Measurements from ENCODE around the gene SYNGR2. TPM values are rescaled to one million over a fixed set of nuclear protein-coding genes. Genes with fewer than 3 reads are reported as not detected.

Gene SYNGR2
- total and polyA plus RNA-seq, 9 of the 15 experiments (the other 6 are each of a cell fraction or from before 2014, with no cell fraction given), result 1.4 to 173 (median 87.8) TPM

DNA sequence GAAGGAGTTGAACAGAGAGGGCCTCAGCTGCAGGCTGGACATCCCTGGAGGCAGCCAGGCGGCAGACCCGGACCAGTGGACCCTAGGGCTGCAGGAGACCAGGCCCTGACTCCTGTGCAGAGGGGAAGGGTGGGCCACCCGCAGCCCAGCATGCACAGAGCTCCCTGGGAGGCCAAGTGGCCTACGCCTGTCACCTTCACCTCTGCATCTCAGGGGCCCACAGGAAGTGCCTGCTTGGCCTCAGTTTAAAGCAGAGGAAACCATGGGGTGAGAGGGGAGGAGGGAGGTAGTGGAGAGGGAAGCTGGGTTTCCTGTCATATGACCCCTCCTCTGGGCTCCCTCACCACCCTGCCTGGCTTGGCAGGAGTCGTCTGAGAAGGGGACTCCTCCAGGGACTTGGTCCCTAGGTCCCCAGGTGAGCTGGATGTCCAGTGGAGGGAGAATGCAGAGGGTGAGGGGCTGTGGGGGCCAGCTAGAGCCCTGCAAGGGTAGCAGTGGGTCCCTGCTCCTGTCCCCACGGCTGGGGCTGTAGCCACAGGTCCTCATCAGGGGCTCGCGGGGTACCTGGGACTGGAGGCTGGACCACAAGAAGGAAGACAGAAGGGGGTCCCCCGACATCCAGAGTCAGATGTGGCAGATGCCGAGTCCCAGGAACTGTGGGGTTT is 37.8 kb upstream of the SYNGR2 start, which contains the start of gene TMC8 (continued):
- TF ChIP-seq, protein P1, sequence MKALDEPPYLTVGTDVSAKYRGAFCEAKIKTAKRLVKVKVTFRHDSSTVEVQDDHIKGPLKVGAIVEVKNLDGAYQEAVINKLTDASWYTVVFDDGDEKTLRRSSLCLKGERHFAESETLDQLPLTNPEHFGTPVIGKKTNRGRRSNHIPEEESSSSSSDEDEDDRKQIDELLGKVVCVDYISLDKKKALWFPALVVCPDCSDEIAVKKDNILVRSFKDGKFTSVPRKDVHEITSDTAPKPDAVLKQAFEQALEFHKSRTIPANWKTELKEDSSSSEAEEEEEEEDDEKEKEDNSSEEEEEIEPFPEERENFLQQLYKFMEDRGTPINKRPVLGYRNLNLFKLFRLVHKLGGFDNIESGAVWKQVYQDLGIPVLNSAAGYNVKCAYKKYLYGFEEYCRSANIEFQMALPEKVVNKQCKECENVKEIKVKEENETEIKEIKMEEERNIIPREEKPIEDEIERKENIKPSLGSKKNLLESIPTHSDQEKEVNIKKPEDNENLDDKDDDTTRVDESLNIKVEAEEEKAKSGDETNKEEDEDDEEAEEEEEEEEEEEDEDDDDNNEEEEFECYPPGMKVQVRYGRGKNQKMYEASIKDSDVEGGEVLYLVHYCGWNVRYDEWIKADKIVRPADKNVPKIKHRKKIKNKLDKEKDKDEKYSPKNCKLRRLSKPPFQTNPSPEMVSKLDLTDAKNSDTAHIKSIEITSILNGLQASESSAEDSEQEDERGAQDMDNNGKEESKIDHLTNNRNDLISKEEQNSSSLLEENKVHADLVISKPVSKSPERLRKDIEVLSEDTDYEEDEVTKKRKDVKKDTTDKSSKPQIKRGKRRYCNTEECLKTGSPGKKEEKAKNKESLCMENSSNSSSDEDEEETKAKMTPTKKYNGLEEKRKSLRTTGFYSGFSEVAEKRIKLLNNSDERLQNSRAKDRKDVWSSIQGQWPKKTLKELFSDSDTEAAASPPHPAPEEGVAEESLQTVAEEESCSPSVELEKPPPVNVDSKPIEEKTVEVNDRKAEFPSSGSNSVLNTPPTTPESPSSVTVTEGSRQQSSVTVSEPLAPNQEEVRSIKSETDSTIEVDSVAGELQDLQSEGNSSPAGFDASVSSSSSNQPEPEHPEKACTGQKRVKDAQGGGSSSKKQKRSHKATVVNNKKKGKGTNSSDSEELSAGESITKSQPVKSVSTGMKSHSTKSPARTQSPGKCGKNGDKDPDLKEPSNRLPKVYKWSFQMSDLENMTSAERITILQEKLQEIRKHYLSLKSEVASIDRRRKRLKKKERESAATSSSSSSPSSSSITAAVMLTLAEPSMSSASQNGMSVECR (CRISPR knock-in tag; IDR thresholded peaks at IDR 0.05), result no peak
- TF ChIP-seq TSC22D4 (tag; IDR thresholded peaks at IDR 0.05), result no peak
- TF ChIP-seq, protein P2, sequence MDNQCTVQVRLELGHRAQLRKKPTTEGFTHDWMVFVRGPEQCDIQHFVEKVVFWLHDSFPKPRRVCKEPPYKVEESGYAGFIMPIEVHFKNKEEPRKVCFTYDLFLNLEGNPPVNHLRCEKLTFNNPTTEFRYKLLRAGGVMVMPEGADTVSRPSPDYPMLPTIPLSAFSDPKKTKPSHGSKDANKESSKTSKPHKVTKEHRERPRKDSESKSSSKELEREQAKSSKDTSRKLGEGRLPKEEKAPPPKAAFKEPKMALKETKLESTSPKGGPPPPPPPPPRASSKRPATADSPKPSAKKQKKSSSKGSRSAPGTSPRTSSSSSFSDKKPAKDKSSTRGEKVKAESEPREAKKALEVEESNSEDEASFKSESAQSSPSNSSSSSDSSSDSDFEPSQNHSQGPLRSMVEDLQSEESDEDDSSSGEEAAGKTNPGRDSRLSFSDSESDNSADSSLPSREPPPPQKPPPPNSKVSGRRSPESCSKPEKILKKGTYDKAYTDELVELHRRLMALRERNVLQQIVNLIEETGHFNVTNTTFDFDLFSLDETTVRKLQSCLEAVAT (IDR thresholded peaks at IDR 0.05), result no peak
- no peak for TF ChIP-seq NFE2 (IDR thresholded peaks at IDR 0.05; ENCODE audit: low read depth)
- no peak for TF ChIP-seq EGR1 (conservative IDR thresholded peaks at IDR 0.05)
- no peak for TF ChIP-seq CREB1 (IDR thresholded peaks at IDR 0.05)
- no peak for TF ChIP-seq CREB1 (CRISPR knock-in tag; IDR thresholded peaks at IDR 0.05)
- TF ChIP-seq CBX1 (IDR thresholded peaks at IDR 0.05; ENCODE audit: low read depth), result no peak
- no peak for TF ChIP-seq ZNF253 (CRISPR knock-in tag; conservative IDR thresholded peaks at IDR 0.05)
- no peak for TF ChIP-seq IRF2 (CRISPR knock-in tag; IDR thresholded peaks at IDR 0.05)
- no peak for TF ChIP-seq ZNF140 (CRISPR knock-in tag; IDR thresholded peaks at IDR 0.05)
- TF ChIP-seq, protein P3, sequence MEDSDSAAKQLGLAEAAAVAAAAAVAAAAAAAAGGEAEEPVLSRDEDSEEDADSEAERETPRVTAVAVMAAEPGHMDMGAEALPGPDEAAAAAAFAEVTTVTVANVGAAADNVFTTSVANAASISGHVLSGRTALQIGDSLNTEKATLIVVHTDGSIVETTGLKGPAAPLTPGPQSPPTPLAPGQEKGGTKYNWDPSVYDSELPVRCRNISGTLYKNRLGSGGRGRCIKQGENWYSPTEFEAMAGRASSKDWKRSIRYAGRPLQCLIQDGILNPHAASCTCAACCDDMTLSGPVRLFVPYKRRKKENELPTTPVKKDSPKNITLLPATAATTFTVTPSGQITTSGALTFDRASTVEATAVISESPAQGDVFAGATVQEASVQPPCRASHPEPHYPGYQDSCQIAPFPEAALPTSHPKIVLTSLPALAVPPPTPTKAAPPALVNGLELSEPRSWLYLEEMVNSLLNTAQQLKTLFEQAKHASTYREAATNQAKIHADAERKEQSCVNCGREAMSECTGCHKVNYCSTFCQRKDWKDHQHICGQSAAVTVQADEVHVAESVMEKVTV (CRISPR knock-in tag; IDR thresholded peaks at IDR 0.05), result no peak
- TF ChIP-seq, protein P4, sequence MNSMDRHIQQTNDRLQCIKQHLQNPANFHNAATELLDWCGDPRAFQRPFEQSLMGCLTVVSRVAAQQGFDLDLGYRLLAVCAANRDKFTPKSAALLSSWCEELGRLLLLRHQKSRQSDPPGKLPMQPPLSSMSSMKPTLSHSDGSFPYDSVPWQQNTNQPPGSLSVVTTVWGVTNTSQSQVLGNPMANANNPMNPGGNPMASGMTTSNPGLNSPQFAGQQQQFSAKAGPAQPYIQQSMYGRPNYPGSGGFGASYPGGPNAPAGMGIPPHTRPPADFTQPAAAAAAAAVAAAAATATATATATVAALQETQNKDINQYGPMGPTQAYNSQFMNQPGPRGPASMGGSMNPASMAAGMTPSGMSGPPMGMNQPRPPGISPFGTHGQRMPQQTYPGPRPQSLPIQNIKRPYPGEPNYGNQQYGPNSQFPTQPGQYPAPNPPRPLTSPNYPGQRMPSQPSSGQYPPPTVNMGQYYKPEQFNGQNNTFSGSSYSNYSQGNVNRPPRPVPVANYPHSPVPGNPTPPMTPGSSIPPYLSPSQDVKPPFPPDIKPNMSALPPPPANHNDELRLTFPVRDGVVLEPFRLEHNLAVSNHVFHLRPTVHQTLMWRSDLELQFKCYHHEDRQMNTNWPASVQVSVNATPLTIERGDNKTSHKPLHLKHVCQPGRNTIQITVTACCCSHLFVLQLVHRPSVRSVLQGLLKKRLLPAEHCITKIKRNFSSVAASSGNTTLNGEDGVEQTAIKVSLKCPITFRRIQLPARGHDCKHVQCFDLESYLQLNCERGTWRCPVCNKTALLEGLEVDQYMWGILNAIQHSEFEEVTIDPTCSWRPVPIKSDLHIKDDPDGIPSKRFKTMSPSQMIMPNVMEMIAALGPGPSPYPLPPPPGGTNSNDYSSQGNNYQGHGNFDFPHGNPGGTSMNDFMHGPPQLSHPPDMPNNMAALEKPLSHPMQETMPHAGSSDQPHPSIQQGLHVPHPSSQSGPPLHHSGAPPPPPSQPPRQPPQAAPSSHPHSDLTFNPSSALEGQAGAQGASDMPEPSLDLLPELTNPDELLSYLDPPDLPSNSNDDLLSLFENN (IDR thresholded peaks at IDR 0.05; ENCODE audit: low read depth in 2 of 2, low read length in 2 of 2), result no peak
- TF ChIP-seq SIRT6 (IDR thresholded peaks at IDR 0.05; ENCODE audit: low read depth, low read length), result no peak
- TF ChIP-seq ZBTB8A (IDR thresholded peaks at IDR 0.05; ENCODE audit: partially characterized antibody), result no peak
- TF ChIP-seq EWSR1 (IDR thresholded peaks at IDR 0.05; ENCODE audit: borderline replicate concordance, low read depth, partially characterized antibody), result no peak
- no peak for TF ChIP-seq FOXK2 (conservative IDR thresholded peaks at IDR 0.05 in 1 of 2, IDR thresholded peaks at IDR 0.05 in 1 of 2; ENCODE audit: low read depth in 2 of 2)
- no peak for TF ChIP-seq ZNF79 (CRISPR knock-in tag; IDR thresholded peaks at IDR 0.05; ENCODE audit: low read depth)

Measured in K562 (cell line).